HCT116 (cell line): ENCODE measurements around the gene SI. TPM values are rescaled to one million over a fixed set of nuclear protein-coding genes. Genes with fewer than 3 reads are reported as not detected.
A peak's percentile ranks its signal among the peaks of the same experiment; 100 is the strongest.

ENCODE experiments used
- ATAC-seq: fragments of 200-7000 bp; cut with Tn5 transposase; 2 replicates; pipeline ENCODE4 v1.9.1; 2020; ENCODE audit warnings: mild to moderate bottlenecking, moderate library complexity
- Bru-seq: library from RNA; stranded (reverse); fragments of 400-500 nt; gene quantifications from one replicate; lab custom pipeline; 2021; lab: Mats Ljungman, UMichigan
- BruChase-seq, 2 experiments: library from RNA; stranded (reverse); fragments of 400-500 nt; gene quantifications; one replicate each; lab custom pipeline; 2021; lab: Mats Ljungman, UMichigan
- BruUV-seq: library from RNA; stranded (reverse); fragments of 400-500 nt; replicated peaks from 2 replicates; lab custom pipeline; 2021; lab: Mats Ljungman, UMichigan
- CTCF ChIA-PET: fragments of 300-600 bp; sonication (Branson Sonifier 250); formaldehyde crosslinking; loops from one replicate; lab custom pipeline; 2021; ENCODE audit warnings: antibody characterized with exemption; lab: Charles Lee
- POLR2A ChIA-PET: fragments of 300-600, 350-600 bp; sonication (Branson Sonifier 250); formaldehyde crosslinking; loops from one replicate; lab custom pipeline; 2021; ENCODE audit warnings: antibody characterized with exemption; lab: Charles Lee
- RAD21 ChIA-PET, 2 experiments: fragments of 300-600 bp; sonication (Branson Sonifier 250); formaldehyde crosslinking; loops; one replicate each; lab custom pipeline; 2023; ENCODE audit warnings: low total read pairs in 2 of 2; ENCODE audit not compliant: uncharacterized antibody in 2 of 2, unreplicated experiment in 2 of 2, low non-redundant PET in 1 of 2; lab: Charles Lee
- DNase-seq: peaks from one replicate; pipeline ENCODE4 v3.0.0-alpha.2; 2010; ENCODE audit warnings: low read depth, low spot score
- H2AFZ ChIP-seq: fragments of 200-600 bp; shearing (Covaris generic), sonication (generic); 2 replicates; pipeline ENCODE4 v1.6.1; 2017; ENCODE audit warnings: low read depth, mixed run types, mixed read lengths, antibody characterized with exemption, low read length; ENCODE audit not compliant: poor library complexity, severe bottlenecking
- H3K27ac ChIP-seq: 2 replicates; pipeline ENCODE4 v1.5.1; 2012; ENCODE audit warnings: low read depth, low read length
- H3K27me3 ChIP-seq: fragments of 200-600 bp; sonication (generic); 2 replicates; pipeline ENCODE4 v1.6.1; 2016; ENCODE audit warnings: mixed run types, low read length, mixed read lengths; ENCODE audit not compliant: insufficient read depth
- H3K36me3 ChIP-seq, 2 experiments: fragments of 200-500 bp in 1 of 2; fragments of 200-600 bp in 1 of 2; sonication (Bioruptor generic) in 1 of 2; sonication (generic) in 1 of 2; 2 replicates each; pipeline versions ENCODE4 v1.5.1 to v1.6.1; 2014 to 2016; ENCODE audit warnings: low read length in 2 of 2, inconsistent platforms in 1 of 2, mixed read lengths in 1 of 2, mixed run types in 1 of 2; ENCODE audit not compliant: insufficient read depth in 2 of 2, control insufficient read depth in 1 of 2
- H3K4me1 ChIP-seq, 2 experiments: fragments of 200-600 bp in 1 of 2; sonication (generic) in 1 of 2; 2 replicates each; pipeline versions ENCODE4 v1.5.1 to v1.6.1; 2012 to 2017; ENCODE audit warnings: low read length in 2 of 2, inconsistent platforms in 1 of 2, mild to moderate bottlenecking in 1 of 2, mixed read lengths in 1 of 2, mixed run types in 1 of 2, moderate library complexity in 1 of 2; ENCODE audit not compliant: insufficient read depth in 2 of 2, control insufficient read depth in 1 of 2
- H3K4me2 ChIP-seq: fragments of 200-600 bp; sonication (generic); 2 replicates; pipeline ENCODE4 v1.6.1; 2017; ENCODE audit warnings: mixed run types, low read length, mixed read lengths
- H3K4me3 ChIP-seq, 2 experiments: fragments of 200-600 bp in 1 of 2; sonication (generic) in 1 of 2; replicated peaks in 1 of 2; 2 replicates each; pipeline ENCODE4 v1.5.1; 2011 to 2016; ENCODE audit warnings: low read length in 2 of 2, control low read depth in 1 of 2, low read depth in 1 of 2, mild to moderate bottlenecking in 1 of 2, mixed read lengths in 1 of 2, mixed run types in 1 of 2
- H3K79me2 ChIP-seq: fragments of 200-600 bp; sonication (generic); 2 replicates; pipeline ENCODE4 v1.6.1; 2017; ENCODE audit warnings: mild to moderate bottlenecking, mixed run types, low read length, moderate library complexity, mixed read lengths; ENCODE audit not compliant: insufficient read depth
- H3K9ac ChIP-seq: fragments of 200-600 bp; sonication (generic); 2 replicates; pipeline ENCODE4 v1.6.1; 2016; ENCODE audit warnings: low read length, mixed read lengths
- H3K9me2 ChIP-seq: fragments of 200-600 bp; sonication (generic), shearing (Covaris generic); 2 replicates; pipeline ENCODE4 v1.6.1; 2017; ENCODE audit warnings: mixed run types, mild to moderate bottlenecking, moderate library complexity; ENCODE audit not compliant: insufficient read depth
- H3K9me3 ChIP-seq, 2 experiments: fragments of 200-500 bp in 1 of 2; fragments of 200-600 bp in 1 of 2; sonication (Bioruptor generic) in 1 of 2; sonication (generic) in 1 of 2; 2 replicates each; pipeline ENCODE4 v1.6.1; 2014 to 2017; ENCODE audit warnings: low read length in 2 of 2, mixed read lengths in 2 of 2, inconsistent platforms in 1 of 2, low read depth in 1 of 2, mild to moderate bottlenecking in 1 of 2, mixed run types in 1 of 2, moderate library complexity in 1 of 2; ENCODE audit not compliant: control insufficient read depth in 1 of 2, insufficient read depth in 1 of 2
- H4K20me1 ChIP-seq: fragments of 200-600 bp; sonication (generic), shearing (Covaris generic); 2 replicates; pipeline ENCODE4 v1.6.1; 2017; ENCODE audit warnings: mixed run types, mild to moderate bottlenecking, moderate library complexity; ENCODE audit not compliant: insufficient read depth
- ATF3 ChIP-seq: IDR thresholded peaks from 2 replicates; pipeline ENCODE4 v1.6.1; 2012
- CBX3 ChIP-seq: IDR thresholded peaks from 2 replicates; pipeline ENCODE4 v1.6.1; 2012; ENCODE audit warnings: low read depth
- CTCF ChIP-seq, 3 experiments: fragments of 200-600 bp in 1 of 3; sonication (generic) in 1 of 3; IDR thresholded peaks in 2 of 3; conservative IDR thresholded peaks in 1 of 3; 2 replicates each; pipeline ENCODE4 v1.5.1; 2012 to 2017; ENCODE audit warnings: low read depth in 2 of 3, low read length in 2 of 3, antibody characterized with exemption in 1 of 3, borderline replicate concordance in 1 of 3, control low read depth in 1 of 3, mild to moderate bottlenecking in 1 of 3, mixed read lengths in 1 of 3, mixed run types in 1 of 3, moderate library complexity in 1 of 3; ENCODE audit not compliant: insufficient read depth in 1 of 3
- EZH2 ChIP-seq: fragments of 200-600 bp; sonication (generic); IDR thresholded peaks from 2 replicates; pipeline ENCODE4 v1.6.1; 2017; ENCODE audit warnings: antibody characterized with exemption, mixed run types
- FOSL1 ChIP-seq: IDR thresholded peaks from 2 replicates; pipeline ENCODE4 v1.6.1; 2012; ENCODE audit warnings: low read depth
- JUND ChIP-seq: IDR thresholded peaks from 2 replicates; pipeline ENCODE4 v1.6.1; 2012
- MAX ChIP-seq: IDR thresholded peaks from 2 replicates; pipeline ENCODE4 v1.6.1; 2012
- POLR2A ChIP-seq: IDR thresholded peaks from 2 replicates; pipeline ENCODE4 v1.7.0; 2011; ENCODE audit warnings: borderline replicate concordance; ENCODE audit not compliant: insufficient read depth, insufficient read length; ENCODE audit errors: extremely low read depth
- POLR2AphosphoS5 ChIP-seq: IDR thresholded peaks from 2 replicates; pipeline ENCODE4 v1.6.1; 2011; ENCODE audit warnings: mild to moderate bottlenecking, low read depth, low read length, moderate library complexity
- RAD21 ChIP-seq: IDR thresholded peaks from 2 replicates; pipeline ENCODE4 v1.6.1; 2012; ENCODE audit warnings: low read depth, mild to moderate bottlenecking
- REST ChIP-seq: IDR thresholded peaks from 2 replicates; pipeline ENCODE4 v1.6.1; 2012; ENCODE audit warnings: low read depth
- SRF ChIP-seq: IDR thresholded peaks from 2 replicates; pipeline ENCODE4 v1.6.1; 2012; ENCODE audit warnings: low read depth
- TCF7L2 ChIP-seq: IDR thresholded peaks from 2 replicates; pipeline ENCODE4 v1.7.0; 2011; ENCODE audit warnings: borderline replicate concordance, inconsistent platforms; ENCODE audit not compliant: insufficient read depth, insufficient read length; ENCODE audit errors: extremely low read depth
- YY1 ChIP-seq: IDR thresholded peaks from 2 replicates; pipeline ENCODE4 v1.6.1; 2011; ENCODE audit warnings: low read length, low read depth, moderate library complexity, mild to moderate bottlenecking; ENCODE audit not compliant: insufficient replicate concordance; ENCODE audit errors: extremely low read depth
- ZBTB33 ChIP-seq: IDR thresholded peaks from 2 replicates; pipeline ENCODE4 v1.6.1; 2011; ENCODE audit warnings: mild to moderate bottlenecking, low read length, moderate library complexity; ENCODE audit not compliant: insufficient replicate concordance; ENCODE audit errors: extremely low read depth
- ZFX ChIP-seq: fragments of 450-650 bp; IDR thresholded peaks from 2 replicates; pipeline ENCODE4 v1.6.1; 2017
- ZNF274 ChIP-seq: fragments of 200-500 bp; sonication (Bioruptor generic); IDR thresholded peaks from 2 replicates; pipeline ENCODE4 v1.6.1; 2014; ENCODE audit warnings: mild to moderate bottlenecking, low read depth, low read length, inconsistent platforms
- intact Hi-C: fragments of 100-400 bp; cut with micrococcal nuclease; formaldehyde crosslinking; loops from 2 replicates; pipeline ENCODE4 v1.10.0; 2022
- long read RNA-seq: library from polyadenylated mRNA; unstranded; transcript quantifications from one replicate; pipeline ENCODE4 v2.0.0, GENCODE V29; 2021; ENCODE audit not compliant: unreplicated experiment
- polyA plus RNA-seq: library from polyadenylated mRNA; unstranded; fragments of >200 nt; gene quantifications from 2 replicates; pipeline ENCODE4 v1.2.1, GENCODE V29; 2012; ENCODE audit warnings: missing spikeins
- total RNA-seq: library from RNA; stranded (reverse); gene quantifications from one replicate; pipeline ENCODE4 v1.2.1, GENCODE V29; 2021; ENCODE audit not compliant: unreplicated experiment

The SI gene
- total RNA-seq: not detected
- polyA plus RNA-seq: not detected in 2 replicates
- percentile 1 among the genes with signal in this experiment for Bru-seq, nascent RNA
- percentile 1 among the genes with signal in this experiment for BruChase-seq, experiment 1, labeled RNA remaining after a 6-hour chase
- not detected for BruChase-seq, experiment 2, labeled RNA remaining after a 2-hour chase
- long read RNA-seq: 0 reads

GRCh38 chr3:165078293-165078692 lies at the start of gene SI:
SI (minus strand) TSS chr3:165078496; CDS start chr3:165076012, 2,484 bp downstream.
- Histone ChIP-seq H4K20me1 (no peaks in the 10 kb centered on the region), H3K9me2 (no peaks in the 10 kb centered on the region), H3K4me3 (no peak within 1 kb of the TSS), H3K27me3 (no peaks in the 10 kb centered on the region), H3K36me3 (no peaks in the 10 kb centered on the region), H2AFZ (no peak within 1 kb of the TSS), H3K9me3 (no peaks in the 10 kb centered on the region), H3K9ac (no peak within 1 kb of the TSS), H3K4me2 (no peak within 1 kb of the TSS), H3K4me1 (no peaks in the 10 kb centered on the region), H3K79me2 (no peaks in the 10 kb centered on the region), H3K27ac (no peak within 1 kb of the TSS)
- CTCF ChIA-PET: no interaction called here
- TF ChIP-seq POLR2AphosphoS5 (no peak), CBX3 (no peak), REST (no peak), JUND (no peak), SRF (no peak), ZFX (no peak), FOSL1 (no peak), YY1 (no peak), EZH2 (no peak), ZNF274 (no peak), TCF7L2 (no peak), CTCF (IDR thresholded peaks at IDR 0.05 in 2 of 3, conservative IDR thresholded peaks at IDR 0.05 in 1 of 3; ENCODE audit: borderline replicate concordance in 1 of 3, insufficient read depth in 1 of 3, low read depth in 2 of 3, low read length in 2 of 3) (no peak), ATF3 (no peak), ZBTB33 (no peak), MAX (no peak), RAD21 (no peak), POLR2A (no peak)
- no TSS peak for BruUV-seq
- RAD21 ChIA-PET: no interaction called here
- POLR2A ChIA-PET: no interaction called here
- DNase-seq: no peak
- intact Hi-C loops: no loop called here
- ATAC-seq: no peak
